Neural cell (in vitro differentiated cells): ENCODE measurements around the gene TMEM252. TPM values are rescaled to one million over a fixed set of nuclear protein-coding genes. Genes with fewer than 3 reads are reported as not detected.

ENCODE experiments used
- H2AFZ ChIP-seq: fragments of 200-600, 300-800 bp; sonication (generic), shearing (Covaris generic); 2 replicates; pipeline ENCODE4 v1.6.0; 2014; ENCODE audit warnings: low read depth, mild to moderate bottlenecking, antibody characterized with exemption, low read length, moderate library complexity
- H3F3A ChIP-seq: fragments of 200-600 bp; shearing (Covaris generic); 2 replicates; pipeline ENCODE4 v1.6.1; 2016; ENCODE audit warnings: mild to moderate bottlenecking, moderate library complexity, mixed read lengths, antibody characterized with exemption, low read length; ENCODE audit not compliant: insufficient read depth, poor library complexity, severe bottlenecking
- H3K27ac ChIP-seq: fragments of 200-600, 300-800 bp; sonication (generic), shearing (Covaris generic); 2 replicates; pipeline ENCODE4 v1.5.1; 2014; ENCODE audit warnings: mild to moderate bottlenecking, low read length, moderate library complexity
- H3K27me3 ChIP-seq: fragments of 300-800, 200-600 bp; sonication (generic), shearing (Covaris generic); 2 replicates; pipeline ENCODE4 v1.6.0; 2014; ENCODE audit warnings: mild to moderate bottlenecking, low read depth, low read length, moderate library complexity; ENCODE audit not compliant: insufficient read depth
- H3K36me3 ChIP-seq: fragments of 300-800, 200-600 bp; sonication (generic), shearing (Covaris generic); 2 replicates; pipeline ENCODE4 v1.5.1; 2014; ENCODE audit warnings: mild to moderate bottlenecking, antibody characterized with exemption, low read length, moderate library complexity; ENCODE audit not compliant: insufficient read depth
- H3K4me2 ChIP-seq: fragments of 300-800, 200-600 bp; sonication (generic), shearing (Covaris generic); 2 replicates; pipeline ENCODE4 v1.6.0; 2014; ENCODE audit warnings: mild to moderate bottlenecking, low read length
- H3K4me3 ChIP-seq: fragments of 300-800, 200-600 bp; sonication (generic), shearing (Covaris generic); 2 replicates; pipeline ENCODE4 v1.5.1; 2014; ENCODE audit warnings: mild to moderate bottlenecking, low read length, moderate library complexity
- H3K79me2 ChIP-seq: fragments of 200-600 bp; shearing (Covaris generic); replicated peaks from 2 replicates; pipeline ENCODE4 v1.6.0; 2014; ENCODE audit warnings: mild to moderate bottlenecking, low read length, moderate library complexity; ENCODE audit not compliant: insufficient read depth
- H3K9ac ChIP-seq: fragments of 300-800, 200-600 bp; sonication (generic), shearing (Covaris generic); 2 replicates; pipeline ENCODE4 v1.6.1; 2016; ENCODE audit warnings: mild to moderate bottlenecking, low read length, mixed read lengths
- H3K9me2 ChIP-seq: fragments of 200-600 bp; shearing (Covaris generic); 2 replicates; pipeline ENCODE4 v1.6.1; 2016; ENCODE audit warnings: mild to moderate bottlenecking, low read length, mixed read lengths; ENCODE audit not compliant: insufficient read depth
- H3K9me3 ChIP-seq: fragments of 200-600, 300-800 bp; sonication (generic), shearing (Covaris generic); 2 replicates; pipeline ENCODE4 v1.6.1; 2016; ENCODE audit warnings: mild to moderate bottlenecking, mixed run types, low read length, moderate library complexity, mixed read lengths
- H4K20me1 ChIP-seq: fragments of 200-600 bp; shearing (Covaris generic); 2 replicates; pipeline ENCODE4 v1.6.1; 2016; ENCODE audit warnings: mild to moderate bottlenecking, mixed run types; ENCODE audit not compliant: insufficient read depth
- EP300 ChIP-seq: fragments of 450-650 bp; conservative IDR thresholded peaks from 2 replicates; pipeline ENCODE4 v1.6.1; 2014; ENCODE audit warnings: antibody characterized with exemption, mild to moderate bottlenecking, moderate library complexity; ENCODE audit not compliant: poor library complexity, severe bottlenecking
- EZH2 ChIP-seq: fragments of 200-600, 300-800 bp; shearing (Covaris generic), sonication (generic); IDR thresholded peaks from 2 replicates; pipeline ENCODE4 v1.6.1; 2014; ENCODE audit warnings: antibody characterized with exemption, low read length, borderline replicate concordance, mild to moderate bottlenecking; ENCODE audit not compliant: insufficient read depth, poor library complexity, severe bottlenecking
- MXI1 ChIP-seq: fragments of 450-650 bp; conservative IDR thresholded peaks from 2 replicates; pipeline ENCODE4 v1.6.1; 2014; ENCODE audit warnings: antibody characterized with exemption, mild to moderate bottlenecking; ENCODE audit not compliant: poor library complexity, severe bottlenecking
- POLR2AphosphoS5 ChIP-seq: IDR thresholded peaks from 2 replicates; pipeline ENCODE4 v1.6.1; 2012
- RAD21 ChIP-seq: fragments of 450-650 bp; conservative IDR thresholded peaks from 2 replicates; pipeline ENCODE4 v1.6.1; 2014; ENCODE audit warnings: antibody characterized with exemption, mild to moderate bottlenecking, moderate library complexity
- SMC3 ChIP-seq: fragments of 450-650 bp; conservative IDR thresholded peaks from 2 replicates; pipeline ENCODE4 v1.6.1; 2014; ENCODE audit warnings: antibody characterized with exemption, mild to moderate bottlenecking, moderate library complexity; ENCODE audit not compliant: poor library complexity
- TAF1 ChIP-seq: IDR thresholded peaks from 2 replicates; pipeline ENCODE4 v1.6.1; 2012; ENCODE audit warnings: low read depth
- polyA plus RNA-seq: library from polyadenylated mRNA; depleted of rRNA; stranded (reverse); fragments of >200 nt; gene quantifications from 2 replicates; pipeline ENCODE4 v1.2.3, GENCODE V29; 2014
- TF ChIP-seq, protein P1 (sequence below): fragments of 450-650 bp; IDR thresholded peaks from 2 replicates; pipeline ENCODE4 v1.5.1; 2014; ENCODE audit warnings: antibody characterized with exemption, mild to moderate bottlenecking, moderate library complexity; ENCODE audit not compliant: poor library complexity, severe bottlenecking
- TF ChIP-seq, protein P2 (sequence below): IDR thresholded peaks from 2 replicates; pipeline ENCODE4 v1.6.1; 2012; ENCODE audit warnings: borderline replicate concordance

Gene TMEM252
- polyA plus RNA-seq, 1 donor from 2014 or later: not detected

DNA sequence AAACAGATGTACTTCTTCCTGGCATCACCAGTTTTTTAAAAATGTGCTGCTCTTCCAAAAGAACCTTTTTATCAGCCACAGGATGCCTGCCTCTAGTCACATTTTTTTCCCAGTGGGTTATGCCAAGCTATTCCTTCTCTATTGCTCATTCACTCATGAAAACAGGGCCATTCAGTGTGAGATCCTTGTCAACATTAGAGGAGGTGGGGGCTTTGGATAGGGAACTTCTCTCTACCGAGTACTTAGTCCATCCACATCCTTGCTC is 3.1 kb downstream of the TMEM252 start:
- no peaks in the 10 kb centered on the region for H3K9me2 ChIP-seq
- TF ChIP-seq, protein P1, sequence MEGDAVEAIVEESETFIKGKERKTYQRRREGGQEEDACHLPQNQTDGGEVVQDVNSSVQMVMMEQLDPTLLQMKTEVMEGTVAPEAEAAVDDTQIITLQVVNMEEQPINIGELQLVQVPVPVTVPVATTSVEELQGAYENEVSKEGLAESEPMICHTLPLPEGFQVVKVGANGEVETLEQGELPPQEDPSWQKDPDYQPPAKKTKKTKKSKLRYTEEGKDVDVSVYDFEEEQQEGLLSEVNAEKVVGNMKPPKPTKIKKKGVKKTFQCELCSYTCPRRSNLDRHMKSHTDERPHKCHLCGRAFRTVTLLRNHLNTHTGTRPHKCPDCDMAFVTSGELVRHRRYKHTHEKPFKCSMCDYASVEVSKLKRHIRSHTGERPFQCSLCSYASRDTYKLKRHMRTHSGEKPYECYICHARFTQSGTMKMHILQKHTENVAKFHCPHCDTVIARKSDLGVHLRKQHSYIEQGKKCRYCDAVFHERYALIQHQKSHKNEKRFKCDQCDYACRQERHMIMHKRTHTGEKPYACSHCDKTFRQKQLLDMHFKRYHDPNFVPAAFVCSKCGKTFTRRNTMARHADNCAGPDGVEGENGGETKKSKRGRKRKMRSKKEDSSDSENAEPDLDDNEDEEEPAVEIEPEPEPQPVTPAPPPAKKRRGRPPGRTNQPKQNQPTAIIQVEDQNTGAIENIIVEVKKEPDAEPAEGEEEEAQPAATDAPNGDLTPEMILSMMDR: no peak
- TF ChIP-seq EP300: no peak
- no peak for TF ChIP-seq TAF1
- no peak for TF ChIP-seq RAD21
- no peak for TF ChIP-seq POLR2AphosphoS5
- no peak for TF ChIP-seq SMC3
- TF ChIP-seq, protein P2, sequence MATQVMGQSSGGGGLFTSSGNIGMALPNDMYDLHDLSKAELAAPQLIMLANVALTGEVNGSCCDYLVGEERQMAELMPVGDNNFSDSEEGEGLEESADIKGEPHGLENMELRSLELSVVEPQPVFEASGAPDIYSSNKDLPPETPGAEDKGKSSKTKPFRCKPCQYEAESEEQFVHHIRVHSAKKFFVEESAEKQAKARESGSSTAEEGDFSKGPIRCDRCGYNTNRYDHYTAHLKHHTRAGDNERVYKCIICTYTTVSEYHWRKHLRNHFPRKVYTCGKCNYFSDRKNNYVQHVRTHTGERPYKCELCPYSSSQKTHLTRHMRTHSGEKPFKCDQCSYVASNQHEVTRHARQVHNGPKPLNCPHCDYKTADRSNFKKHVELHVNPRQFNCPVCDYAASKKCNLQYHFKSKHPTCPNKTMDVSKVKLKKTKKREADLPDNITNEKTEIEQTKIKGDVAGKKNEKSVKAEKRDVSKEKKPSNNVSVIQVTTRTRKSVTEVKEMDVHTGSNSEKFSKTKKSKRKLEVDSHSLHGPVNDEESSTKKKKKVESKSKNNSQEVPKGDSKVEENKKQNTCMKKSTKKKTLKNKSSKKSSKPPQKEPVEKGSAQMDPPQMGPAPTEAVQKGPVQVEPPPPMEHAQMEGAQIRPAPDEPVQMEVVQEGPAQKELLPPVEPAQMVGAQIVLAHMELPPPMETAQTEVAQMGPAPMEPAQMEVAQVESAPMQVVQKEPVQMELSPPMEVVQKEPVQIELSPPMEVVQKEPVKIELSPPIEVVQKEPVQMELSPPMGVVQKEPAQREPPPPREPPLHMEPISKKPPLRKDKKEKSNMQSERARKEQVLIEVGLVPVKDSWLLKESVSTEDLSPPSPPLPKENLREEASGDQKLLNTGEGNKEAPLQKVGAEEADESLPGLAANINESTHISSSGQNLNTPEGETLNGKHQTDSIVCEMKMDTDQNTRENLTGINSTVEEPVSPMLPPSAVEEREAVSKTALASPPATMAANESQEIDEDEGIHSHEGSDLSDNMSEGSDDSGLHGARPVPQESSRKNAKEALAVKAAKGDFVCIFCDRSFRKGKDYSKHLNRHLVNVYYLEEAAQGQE: no peak
- TF ChIP-seq EZH2: no peak
- TF ChIP-seq MXI1: no peak

DNA sequence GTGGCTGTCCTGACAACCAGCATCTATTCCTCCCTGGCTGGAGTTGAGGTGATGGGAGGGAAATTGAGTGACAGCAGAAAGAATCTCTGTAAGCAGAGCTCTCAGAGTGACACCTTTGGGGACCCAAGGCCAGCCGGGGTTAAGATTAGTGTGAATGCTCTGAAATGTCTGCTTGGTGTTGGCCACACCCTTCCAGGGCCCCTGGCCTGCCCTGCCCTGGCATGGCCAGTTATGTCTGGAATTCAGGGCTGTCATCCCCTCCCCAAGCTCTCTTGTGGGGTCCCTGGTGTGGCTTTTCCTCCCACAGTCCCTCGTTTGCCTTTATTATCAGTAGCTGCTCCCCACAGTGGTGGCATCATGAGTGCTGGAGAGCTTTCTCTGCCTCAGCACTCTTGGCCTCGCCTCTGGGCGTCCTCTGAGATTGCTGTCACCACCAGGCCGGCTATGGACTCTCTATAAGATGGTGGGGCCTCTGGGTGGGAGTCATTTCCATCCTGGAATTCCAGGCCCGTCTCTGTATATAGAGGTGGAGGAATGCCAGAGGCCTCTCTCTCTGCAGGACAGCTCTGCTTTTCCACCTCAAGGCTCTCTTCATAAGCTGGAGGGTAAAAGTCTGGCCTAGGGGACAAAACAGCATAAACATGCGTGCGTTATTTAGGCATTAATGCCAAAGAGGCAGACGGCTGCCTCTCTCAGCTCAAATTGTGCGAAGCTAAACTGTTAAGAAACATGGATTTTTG is 3.6 kb downstream of the TMEM252 start:
- no peak overlapping the region for H3K4me3 ChIP-seq
- no peak overlapping the region for H3K9ac ChIP-seq
- no peaks in the 10 kb centered on the region for H3K27me3 ChIP-seq
- H3F3A ChIP-seq: no peaks in the 10 kb centered on the region
- no peak overlapping the region for H2AFZ ChIP-seq
- no peaks in the 10 kb centered on the region for H3K79me2 ChIP-seq
- H4K20me1 ChIP-seq: no peaks in the 10 kb centered on the region
- no peaks in the 10 kb centered on the region for H3K36me3 ChIP-seq
- no peak for TF ChIP-seq EZH2
- no peaks in the 10 kb centered on the region for H3K9me2 ChIP-seq
- H3K9me3 ChIP-seq: no peaks in the 10 kb centered on the region
- no peak overlapping the region for H3K27ac ChIP-seq
- no peak overlapping the region for H3K4me2 ChIP-seq

More for the DNA sequence above, 3.1 kb downstream of the TMEM252 start:
- Histone ChIP-seq H3K27me3 (no peaks in the 10 kb centered on the region), H3F3A (no peaks in the 10 kb centered on the region), H3K4me3 (no peak overlapping the region), H2AFZ (no peak overlapping the region), H3K27ac (no peak overlapping the region), H3K36me3 (no peaks in the 10 kb centered on the region), H3K4me2 (no peak overlapping the region), H3K79me2 (no peaks in the 10 kb centered on the region), H3K9me3 (no peaks in the 10 kb centered on the region), H3K9ac (no peak overlapping the region), H4K20me1 (no peaks in the 10 kb centered on the region)
